GM19043 (cell line): ENCODE measurements around the gene CPA1.

Source experiments
- ATAC-seq: cut with Tn5 transposase; IDR thresholded peaks from one replicate; pipeline ENCODE4 v1.9.1; 2021; ENCODE audit warnings: low read depth; ENCODE audit not compliant: unreplicated experiment

CPA1 gene

DNA sequence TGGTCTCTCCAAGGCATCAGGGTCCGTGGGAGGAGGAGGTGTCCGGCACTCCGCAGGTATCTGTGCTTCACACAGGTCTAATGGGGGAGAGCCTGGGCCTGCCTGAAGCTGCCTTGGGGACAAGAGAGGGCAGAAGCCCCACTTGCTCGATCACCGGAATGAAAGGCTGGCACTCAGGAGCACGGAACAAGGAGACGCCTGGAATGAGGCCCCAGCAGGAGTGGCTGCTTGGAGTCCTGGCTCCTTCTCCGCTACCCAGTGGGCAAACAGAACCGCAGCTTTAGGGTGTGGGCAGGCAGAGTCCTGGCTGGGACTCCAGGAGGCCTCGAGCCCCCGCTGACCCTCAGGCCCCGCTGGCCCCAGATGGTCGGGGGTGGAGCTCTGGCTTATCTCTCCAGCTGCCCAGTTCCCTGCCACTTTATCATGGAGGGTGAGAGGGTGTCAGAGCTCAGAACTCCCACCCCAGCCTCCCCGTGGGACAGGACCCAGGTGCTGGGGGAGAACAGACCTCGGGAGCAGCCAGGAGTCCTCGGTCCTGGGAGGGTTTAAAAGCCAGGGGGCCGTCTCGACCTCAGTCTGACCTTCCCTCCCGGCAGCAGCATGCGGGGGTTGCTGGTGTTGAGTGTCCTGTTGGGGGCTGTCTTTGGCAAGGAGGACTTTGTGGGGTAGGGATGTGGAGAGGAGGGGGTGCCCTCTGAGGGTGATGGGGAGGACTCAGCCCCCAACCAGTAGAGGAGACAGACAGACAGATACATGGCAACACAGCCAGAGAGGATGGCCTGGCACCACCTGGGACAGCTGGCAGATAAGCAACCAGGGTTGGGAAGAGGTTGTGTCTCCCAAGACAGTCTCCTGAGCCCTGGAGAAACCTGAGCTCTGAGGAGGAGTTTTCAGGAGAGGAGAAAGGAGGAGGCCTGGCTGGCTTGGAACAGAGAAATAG, at the start of gene CPA1:
Gene CPA1 (plus strand): TSS at position 574 of the 940 bp plus-strand sequence. CDS start 27 bp downstream, at position 601.
- no peak for ATAC-seq

- ATAC-seq, result no peak
These were observed 47.8 kb upstream of the CPA1 start for GRCh38 chr7:130332259-130333053.

DNA sequence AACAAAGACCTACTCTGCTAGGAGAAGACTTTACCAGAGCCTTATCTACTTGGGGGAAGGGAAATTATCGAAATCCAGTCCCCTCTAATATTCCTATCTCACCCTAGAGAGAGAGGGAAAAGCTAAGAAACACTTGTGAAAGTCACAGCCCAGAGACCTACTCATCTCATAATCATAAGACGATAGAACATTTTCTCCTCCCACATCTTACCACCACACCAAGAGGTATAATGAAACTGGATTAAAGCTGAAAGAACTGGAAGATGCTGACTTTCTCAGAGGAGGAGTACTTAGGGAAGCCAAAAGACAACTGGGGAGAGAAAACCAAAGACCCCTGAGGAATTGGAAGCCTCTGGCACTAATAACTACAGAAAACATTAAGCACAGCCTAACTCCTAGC, 46.5 kb upstream of the CPA1 start:
- ATAC-seq, result no peak

DNA sequence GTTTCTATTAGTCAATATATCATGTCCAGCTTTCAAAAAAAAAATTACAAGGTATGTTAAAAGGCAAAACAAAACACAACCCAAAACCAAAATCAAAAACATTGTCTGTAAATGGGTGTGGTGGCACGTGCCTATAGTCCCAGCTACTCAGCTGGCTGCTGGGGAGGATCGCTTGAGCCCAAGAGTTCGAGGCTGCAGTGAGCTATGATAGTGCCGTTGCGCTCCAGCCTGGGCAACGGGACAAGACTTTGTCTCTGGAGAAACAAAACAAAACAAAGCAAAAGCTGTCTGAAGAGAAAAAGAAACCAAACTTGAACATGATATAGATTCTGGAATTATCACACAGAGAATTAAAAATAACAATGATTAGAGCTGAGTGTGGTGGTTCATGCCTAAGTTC, 46.0 kb upstream of the CPA1 start:
- no peak for ATAC-seq

DNA sequence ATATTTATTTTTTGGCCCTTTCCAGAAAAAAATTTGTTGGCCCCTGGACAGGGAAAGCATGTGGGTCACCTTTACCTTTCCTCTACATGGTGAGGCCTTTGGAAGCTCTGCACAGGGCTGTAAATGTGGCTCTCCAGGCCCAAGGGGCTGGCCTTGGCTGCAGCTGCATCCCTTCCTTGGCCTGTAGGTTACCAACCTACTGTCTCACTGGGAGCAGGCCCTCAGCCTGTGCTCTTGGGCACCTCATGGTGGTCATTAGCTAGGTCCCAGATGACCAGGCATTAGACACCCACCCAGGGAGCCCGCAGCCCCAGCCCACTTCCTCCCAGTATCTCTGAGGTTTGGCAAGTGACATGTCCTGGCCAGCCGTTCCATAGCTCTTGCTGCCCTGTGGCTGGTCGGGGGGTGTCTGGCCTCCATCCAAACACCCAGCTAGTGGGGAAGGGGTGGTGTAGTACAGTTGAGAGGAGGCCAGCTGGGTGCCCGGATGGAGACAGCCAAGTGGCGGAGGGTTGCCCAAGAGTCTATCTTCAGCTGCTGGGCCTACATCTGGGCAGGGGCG, 42.8 kb upstream of the CPA1 start:
- ATAC-seq, result no peak

DNA sequence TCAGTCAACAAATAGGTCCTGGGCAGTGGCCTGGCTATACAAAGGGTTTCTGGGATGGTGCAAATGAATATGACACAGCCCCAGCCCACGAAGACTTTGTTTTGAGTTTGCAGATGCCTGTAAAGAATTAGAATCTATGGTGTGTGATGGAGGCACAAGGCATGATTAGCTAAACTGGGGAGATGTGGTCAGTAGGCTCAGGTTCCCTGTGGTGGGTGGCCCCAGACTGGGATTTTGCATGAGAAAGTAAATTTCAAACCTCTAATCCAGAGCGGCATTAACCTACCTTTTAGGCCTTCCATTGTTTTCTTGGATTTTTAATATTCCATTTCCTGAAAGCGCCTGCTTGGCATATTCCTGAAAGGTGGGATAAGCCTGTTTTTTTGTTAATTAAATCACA, 42.1 kb upstream of the CPA1 start:
- no peak for ATAC-seq

- ATAC-seq, result no peak
These were observed 38.4 kb upstream of the CPA1 start for GRCh38 chr7:130341882-130342281.

- no peak for ATAC-seq
These were observed 37.5 kb upstream of the CPA1 start for GRCh38 chr7:130342701-130343380.

- ATAC-seq, result no peak
These were observed 35.9 kb upstream of the CPA1 start, which contains the start of gene CPA5 for GRCh38 chr7:130344271-130344866. Gene CPA5 (plus strand): TSS chr7:130344816. CDS start chr7:130346486, 1,670 bp downstream.

DNA sequence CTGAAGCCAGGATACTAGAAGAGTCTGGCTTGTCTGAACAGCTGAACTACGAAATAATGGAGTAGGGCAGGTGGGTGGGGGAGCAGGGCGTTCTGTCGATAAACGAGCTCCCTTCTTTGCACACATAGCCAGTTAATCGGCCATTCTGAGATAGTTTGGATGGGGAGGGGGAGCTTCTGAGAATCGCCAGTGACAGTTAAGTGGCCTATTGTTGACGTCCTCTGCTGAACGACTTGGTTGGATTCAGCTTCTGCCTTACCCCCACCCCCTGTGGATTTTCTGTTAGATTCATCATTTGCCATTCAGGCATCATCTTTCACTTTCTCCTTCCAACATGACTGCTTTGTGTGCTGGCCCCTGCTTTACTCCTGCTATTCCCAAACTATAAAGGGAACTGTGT, 35.2 kb upstream of the CPA1 start:
- no peak for ATAC-seq

GRCh38 chr7:130345725-130346124, 34.6 kb upstream of the CPA1 start:
- no peak for ATAC-seq

GRCh38 chr7:130346177-130346905, 34.0 kb upstream of the CPA1 start:
- no peak for ATAC-seq

DNA sequence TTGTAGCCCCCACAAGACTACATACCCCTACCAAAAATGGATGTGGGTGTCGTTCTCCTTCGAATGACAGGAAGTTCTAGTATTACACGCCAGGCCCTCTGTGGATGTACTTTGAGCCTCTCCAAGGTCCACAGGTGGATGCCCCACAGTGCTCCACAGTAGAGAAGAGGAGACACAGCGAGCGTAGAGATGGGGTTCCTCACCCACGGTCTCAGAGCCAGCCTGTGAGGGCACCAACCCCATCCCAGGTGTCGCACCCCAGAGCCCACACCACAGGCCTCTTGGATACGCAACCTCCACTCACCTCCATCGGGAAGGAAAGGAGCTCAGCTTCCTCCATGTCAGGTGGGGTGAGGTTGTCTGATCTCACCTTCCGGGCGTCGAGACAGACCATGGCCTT, 33.4 kb upstream of the CPA1 start:
- no peak for ATAC-seq

DNA sequence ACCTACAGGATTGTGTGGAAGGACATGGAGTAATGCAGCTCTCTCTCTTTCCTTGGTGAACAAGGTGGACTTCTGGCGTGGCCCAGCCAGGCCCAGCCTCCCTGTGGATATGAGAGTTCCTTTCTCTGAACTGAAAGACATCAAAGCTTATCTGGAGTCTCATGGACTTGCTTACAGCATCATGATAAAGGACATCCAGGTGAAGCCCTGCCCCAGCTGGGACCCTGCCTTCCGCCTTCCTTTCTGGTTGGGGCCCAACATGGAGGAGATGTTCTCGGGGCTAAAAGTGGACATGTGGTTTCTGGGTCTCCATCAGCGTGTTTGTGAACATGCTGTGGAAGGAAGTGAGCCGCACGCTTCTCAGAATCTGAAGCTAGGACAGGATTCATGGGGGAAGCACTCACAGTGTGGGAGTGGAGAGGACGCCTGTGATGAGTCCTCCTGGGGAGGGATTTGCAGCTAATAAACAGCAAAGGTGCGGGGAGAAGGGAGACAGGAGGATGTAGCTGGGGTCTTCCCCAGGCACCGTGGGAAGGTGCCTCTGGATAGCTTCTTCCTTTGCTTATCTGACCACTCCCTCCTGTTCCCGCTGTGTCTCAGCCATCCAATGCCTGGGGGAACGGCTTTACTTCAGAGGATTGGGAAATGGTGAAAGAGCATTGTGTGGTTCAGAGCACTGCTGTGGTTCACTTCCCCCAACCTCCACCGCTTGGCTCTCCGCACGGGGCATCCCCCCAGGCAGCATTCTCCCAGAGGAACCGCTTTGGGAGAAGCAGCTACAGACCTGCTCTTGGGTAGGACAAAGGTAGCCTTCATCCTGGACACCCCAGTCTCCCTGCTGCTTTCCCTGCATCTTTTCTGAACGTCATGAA, 30.1 kb upstream of the CPA1 start:
- ATAC-seq, result no peak

- ATAC-seq, result no peak
These were observed 29.1 kb upstream of the CPA1 start for GRCh38 chr7:130350945-130351790.

DNA sequence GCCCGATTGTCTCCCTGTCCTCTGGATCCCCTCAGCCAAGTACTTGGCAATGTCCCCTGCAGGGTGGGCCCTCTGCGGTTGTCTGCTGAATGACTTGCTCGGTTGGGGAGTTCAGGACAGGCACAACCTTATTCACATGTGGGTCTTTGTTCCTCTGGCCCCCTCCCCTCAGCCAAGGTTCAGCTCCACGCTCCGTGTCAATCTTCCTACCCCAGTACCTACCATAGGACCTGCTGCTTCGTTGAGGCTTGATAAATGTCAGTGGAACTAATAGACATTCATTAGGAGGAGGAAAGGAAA, 28.6 kb upstream of the CPA1 start:
- no peak for ATAC-seq

- ATAC-seq, result no peak
These were observed 27.9 kb upstream of the CPA1 start for GRCh38 chr7:130352194-130353074.
